PC-3 (cell line): ENCODE data around the gene THADA.

ENCODE experiments used
- EZH2phosphoT487 ChIP-seq: fragments of 300-600 bp; sonication (generic); IDR thresholded peaks from 2 replicates; pipeline ENCODE4 v1.6.1; 2018; ENCODE audit warnings: mild to moderate bottlenecking, antibody characterized with exemption, low read length, borderline replicate concordance
- TF ChIP-seq, protein P1 (sequence below): fragments of 300-600 bp; sonication (generic); conservative IDR thresholded peaks from 2 replicates; pipeline ENCODE4 v1.5.1; 2017; ENCODE audit warnings: antibody characterized with exemption, low read depth, mild to moderate bottlenecking, low read length

DNA sequence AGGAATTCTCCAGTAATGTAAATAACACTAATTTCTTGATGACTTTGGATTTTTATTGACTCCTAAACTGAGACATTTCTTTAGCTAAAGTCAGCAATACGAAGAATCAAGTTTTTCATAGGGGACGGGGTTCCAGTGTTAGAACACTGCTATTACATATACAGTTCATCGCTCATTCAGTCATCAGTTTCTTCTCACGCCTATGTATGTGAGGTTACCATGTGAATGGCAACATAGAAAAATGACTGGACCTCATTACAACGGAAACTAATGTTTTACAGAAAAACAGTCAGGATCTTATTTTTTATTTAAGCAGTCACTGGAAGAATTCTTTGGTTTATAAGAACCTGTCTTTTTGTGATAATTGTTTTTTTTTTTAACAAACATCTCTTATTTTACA lies 56.4 kb downstream of the THADA start:
- TF ChIP-seq, protein P1, sequence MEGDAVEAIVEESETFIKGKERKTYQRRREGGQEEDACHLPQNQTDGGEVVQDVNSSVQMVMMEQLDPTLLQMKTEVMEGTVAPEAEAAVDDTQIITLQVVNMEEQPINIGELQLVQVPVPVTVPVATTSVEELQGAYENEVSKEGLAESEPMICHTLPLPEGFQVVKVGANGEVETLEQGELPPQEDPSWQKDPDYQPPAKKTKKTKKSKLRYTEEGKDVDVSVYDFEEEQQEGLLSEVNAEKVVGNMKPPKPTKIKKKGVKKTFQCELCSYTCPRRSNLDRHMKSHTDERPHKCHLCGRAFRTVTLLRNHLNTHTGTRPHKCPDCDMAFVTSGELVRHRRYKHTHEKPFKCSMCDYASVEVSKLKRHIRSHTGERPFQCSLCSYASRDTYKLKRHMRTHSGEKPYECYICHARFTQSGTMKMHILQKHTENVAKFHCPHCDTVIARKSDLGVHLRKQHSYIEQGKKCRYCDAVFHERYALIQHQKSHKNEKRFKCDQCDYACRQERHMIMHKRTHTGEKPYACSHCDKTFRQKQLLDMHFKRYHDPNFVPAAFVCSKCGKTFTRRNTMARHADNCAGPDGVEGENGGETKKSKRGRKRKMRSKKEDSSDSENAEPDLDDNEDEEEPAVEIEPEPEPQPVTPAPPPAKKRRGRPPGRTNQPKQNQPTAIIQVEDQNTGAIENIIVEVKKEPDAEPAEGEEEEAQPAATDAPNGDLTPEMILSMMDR = no peak
- no peak for TF ChIP-seq EZH2phosphoT487
